ENCODE data around the gene OSBPL9. TPM values are rescaled to one million over a fixed set of nuclear protein-coding genes. Genes with fewer than 3 reads are reported as not detected.
A peak's percentile ranks its signal among the peaks of the same experiment; 100 is the strongest.

OSBPL9 gene
- polyA plus RNA-seq, 1 experiment = 69.6 TPM

DNA sequence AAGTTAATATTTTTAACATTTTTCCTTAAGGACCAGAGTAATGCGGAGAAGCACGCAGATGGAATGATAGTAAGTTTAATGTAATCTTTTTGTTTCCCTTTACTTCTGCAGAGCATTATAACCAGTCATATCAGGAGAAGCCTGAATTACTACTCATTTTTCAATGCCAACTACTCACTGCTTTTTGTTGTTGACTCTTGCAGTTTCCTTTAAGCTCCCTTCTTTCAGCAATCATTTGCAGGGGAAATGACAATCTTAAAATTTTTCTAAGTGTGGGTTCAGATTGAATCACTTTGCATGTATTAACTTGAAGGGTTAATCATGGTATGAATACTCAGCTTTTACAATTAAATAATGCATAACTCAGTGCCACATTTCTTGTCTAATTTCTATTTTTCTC lies 139.4 kb downstream of the OSBPL9 start:
- no peak for DNase-seq (ENCODE audit: low read depth, low spot score)
- TF ChIP-seq, protein P1, sequence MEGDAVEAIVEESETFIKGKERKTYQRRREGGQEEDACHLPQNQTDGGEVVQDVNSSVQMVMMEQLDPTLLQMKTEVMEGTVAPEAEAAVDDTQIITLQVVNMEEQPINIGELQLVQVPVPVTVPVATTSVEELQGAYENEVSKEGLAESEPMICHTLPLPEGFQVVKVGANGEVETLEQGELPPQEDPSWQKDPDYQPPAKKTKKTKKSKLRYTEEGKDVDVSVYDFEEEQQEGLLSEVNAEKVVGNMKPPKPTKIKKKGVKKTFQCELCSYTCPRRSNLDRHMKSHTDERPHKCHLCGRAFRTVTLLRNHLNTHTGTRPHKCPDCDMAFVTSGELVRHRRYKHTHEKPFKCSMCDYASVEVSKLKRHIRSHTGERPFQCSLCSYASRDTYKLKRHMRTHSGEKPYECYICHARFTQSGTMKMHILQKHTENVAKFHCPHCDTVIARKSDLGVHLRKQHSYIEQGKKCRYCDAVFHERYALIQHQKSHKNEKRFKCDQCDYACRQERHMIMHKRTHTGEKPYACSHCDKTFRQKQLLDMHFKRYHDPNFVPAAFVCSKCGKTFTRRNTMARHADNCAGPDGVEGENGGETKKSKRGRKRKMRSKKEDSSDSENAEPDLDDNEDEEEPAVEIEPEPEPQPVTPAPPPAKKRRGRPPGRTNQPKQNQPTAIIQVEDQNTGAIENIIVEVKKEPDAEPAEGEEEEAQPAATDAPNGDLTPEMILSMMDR (IDR thresholded peaks at IDR 0.05; ENCODE audit: low read depth, low read length) = no peak
- ChIA-PET POLR2A (no interaction called here), CTCF (no interaction called here)
- Histone ChIP-seq H3K27ac (ENCODE audit: low read depth, low read length) (no peak overlapping the region), H3K9me3 (ENCODE audit: control insufficient read depth, insufficient read depth, low read length) (no peaks in the 10 kb centered on the region), H3K27me3 (ENCODE audit: control insufficient read depth, insufficient read depth, low read length) (no peaks in the 10 kb centered on the region), H3K4me3 (ENCODE audit: low read depth, low read length) (no peak overlapping the region)

DNA sequence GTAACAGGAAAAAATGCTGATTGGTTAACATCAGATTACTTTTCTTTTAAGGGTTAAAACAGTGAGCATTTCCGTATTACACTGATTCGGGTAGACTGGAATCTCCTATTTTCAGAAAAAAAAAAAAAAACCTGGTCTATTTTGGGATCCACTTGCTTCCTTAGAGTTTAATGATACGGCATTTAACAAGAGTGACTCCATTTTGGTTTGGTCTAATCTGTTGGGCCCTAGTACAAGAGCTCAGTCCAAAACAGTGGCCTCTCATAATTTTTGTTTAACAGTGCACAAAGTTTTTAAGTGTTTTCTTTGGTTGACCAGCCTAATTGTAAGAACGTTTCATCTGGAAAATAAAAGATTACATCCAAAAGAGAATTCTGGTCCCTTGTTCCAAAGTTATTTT lies 141.4 kb downstream of the OSBPL9 start:
- Histone ChIP-seq H3K4me3 (ENCODE audit: low read depth, low read length) (no peak overlapping the region), H3K27ac (ENCODE audit: low read depth, low read length) (no peak overlapping the region), H3K9me3 (ENCODE audit: control insufficient read depth, insufficient read depth, low read length) (no peaks in the 10 kb centered on the region), H3K27me3 (ENCODE audit: control insufficient read depth, insufficient read depth, low read length) (no peaks in the 10 kb centered on the region)
- ChIA-PET CTCF (interaction anchor here (0.7 kb wide), 1 partner anchor 10 kb away, joined by 4 read pairs; no protein-coding TSS in a partner anchor), POLR2A (no interaction called here)
- TF ChIP-seq, protein P1 (IDR thresholded peaks at IDR 0.05; ENCODE audit: low read depth, low read length) = no peak
- DNase-seq (ENCODE audit: low read depth, low spot score) = no peak

DNA sequence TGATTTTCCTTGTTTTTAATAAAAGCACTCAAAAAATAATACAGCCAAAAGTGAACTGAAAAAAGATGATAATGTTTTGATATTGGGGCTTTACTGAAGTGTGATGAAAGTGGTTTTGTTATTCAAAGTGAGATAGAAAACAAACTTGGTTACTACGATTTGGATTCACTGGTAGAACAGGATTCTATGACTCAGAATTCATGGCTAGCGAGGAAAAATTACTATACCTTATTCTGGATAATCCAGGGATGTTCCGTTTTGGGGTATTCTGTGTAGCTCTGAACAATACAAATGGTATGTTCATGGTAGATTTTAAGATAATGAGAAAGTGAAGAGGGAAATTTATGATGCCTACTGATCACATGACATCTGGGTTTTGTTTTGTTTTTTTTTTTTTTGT lies 144.0 kb downstream of the OSBPL9 start:
- ChIA-PET POLR2A (no interaction called here), CTCF (interaction anchor here (1.9 kb wide), 1 partner anchor 8 kb away, joined by 21 read pairs; no protein-coding TSS in a partner anchor)
- Histone ChIP-seq H3K27me3 (ENCODE audit: control insufficient read depth, insufficient read depth, low read length) (no peaks in the 10 kb centered on the region), H3K4me3 (ENCODE audit: low read depth, low read length) (no peak overlapping the region), H3K9me3 (ENCODE audit: control insufficient read depth, insufficient read depth, low read length) (no peaks in the 10 kb centered on the region), H3K27ac (ENCODE audit: low read depth, low read length) (no peak overlapping the region)
- TF ChIP-seq, protein P1 (IDR thresholded peaks at IDR 0.05; ENCODE audit: low read depth, low read length) = no peak
- DNase-seq (ENCODE audit: low read depth, low spot score) = no peak

DNA sequence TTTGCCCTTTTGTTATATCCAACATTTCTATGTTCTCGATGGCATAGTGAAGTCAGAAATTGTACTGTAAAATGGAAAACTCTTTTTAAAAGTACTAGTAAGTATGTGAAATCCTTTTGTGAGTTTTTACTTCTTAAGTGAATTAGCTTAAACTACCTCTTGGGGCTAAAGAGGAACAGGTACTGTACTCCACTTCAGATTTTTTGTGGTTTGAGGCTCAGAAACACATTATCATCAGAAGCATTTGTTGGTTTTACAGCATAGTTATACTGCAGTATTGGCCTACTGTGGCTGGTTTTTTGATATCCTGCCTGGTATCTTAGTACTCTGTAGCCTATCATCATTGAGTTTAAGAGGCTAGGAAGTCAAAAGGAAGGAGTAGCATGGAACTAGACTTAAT lies 144.5 kb downstream of the OSBPL9 start:
- CTCF ChIA-PET = interaction anchor here (0.6 to 1.9 kb wide), 2 partner anchors 8 to 134 kb away, joined by 4 to 21 read pairs; no protein-coding TSS in a partner anchor
- no peaks in the 10 kb centered on the region for H3K9me3 ChIP-seq (ENCODE audit: control insufficient read depth, insufficient read depth, low read length)
- TF ChIP-seq, protein P1 (IDR thresholded peaks at IDR 0.05; ENCODE audit: low read depth, low read length) = no peak
- POLR2A ChIA-PET = no interaction called here
- no peak for DNase-seq (ENCODE audit: low read depth, low spot score)
- H3K4me3 ChIP-seq (ENCODE audit: low read depth, low read length) = no peak overlapping the region
- H3K27me3 ChIP-seq (ENCODE audit: control insufficient read depth, insufficient read depth, low read length) = no peaks in the 10 kb centered on the region
- no peak overlapping the region for H3K27ac ChIP-seq (ENCODE audit: low read depth, low read length)

DNA sequence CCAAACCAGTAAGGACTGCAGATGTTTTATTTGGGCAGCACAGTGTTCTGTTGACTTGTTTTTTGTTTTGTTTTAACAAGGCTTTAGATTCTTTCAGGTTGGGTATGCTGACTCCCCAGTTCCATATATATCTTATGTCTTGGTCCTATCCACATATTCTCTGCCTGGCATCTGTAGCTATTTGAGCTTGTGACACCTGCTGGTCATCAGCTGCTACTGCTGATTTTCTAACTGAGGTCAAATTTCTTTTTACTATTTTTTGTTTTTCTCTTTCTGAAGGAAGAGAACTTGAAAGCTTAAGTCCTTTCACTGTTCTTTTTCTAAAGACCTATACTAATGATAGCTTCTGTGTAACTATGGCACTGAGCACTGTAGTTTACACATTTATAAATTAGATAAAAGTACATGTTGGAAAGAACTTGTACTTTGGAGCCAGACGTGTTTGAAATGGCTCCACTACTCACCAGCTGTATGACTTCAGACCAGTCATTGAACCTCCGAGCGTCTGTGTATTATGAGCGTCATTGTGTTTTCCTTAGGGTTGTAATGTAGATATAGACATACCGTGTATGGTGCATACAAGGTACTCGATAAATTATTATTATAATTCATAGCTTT lies 152.2 kb downstream of the OSBPL9 start:
- ChIA-PET CTCF (interaction anchor here (0.6 to 3.7 kb wide), 57 partner anchors 8 to 417 kb away, joined by 3 to 55 read pairs (median 4); partner anchors contain the start of gene EPS15), POLR2A (no interaction called here)
- DNase-seq (ENCODE audit: low read depth, low spot score) = peak; percentile 34
- H3K27ac ChIP-seq (ENCODE audit: low read depth, low read length) = no peak overlapping the region
- no peak overlapping the region for H3K4me3 ChIP-seq (ENCODE audit: low read depth, low read length)
- no peaks in the 10 kb centered on the region for H3K27me3 ChIP-seq (ENCODE audit: control insufficient read depth, insufficient read depth, low read length)
- TF ChIP-seq, protein P1 (IDR thresholded peaks at IDR 0.05; ENCODE audit: low read depth, low read length) = peak; percentile 91
- H3K9me3 ChIP-seq (ENCODE audit: control insufficient read depth, insufficient read depth, low read length) = no peaks in the 10 kb centered on the region
